LNCaP clone FGC (cell line): ENCODE data around the gene NHERF2.

ENCODE experiments used
- DNase-seq: peaks from one replicate; pipeline ENCODE4 v3.0.0-alpha.2; 2011; ENCODE audit warnings: low read depth
- H3K4me3 ChIP-seq: 2 replicates; pipeline ENCODE4 v1.5.1; 2011; ENCODE audit warnings: mild to moderate bottlenecking, low read depth, low read length, control low read depth
- TF ChIP-seq, protein P1 (sequence below): IDR thresholded peaks from 2 replicates; pipeline ENCODE4 v1.5.1; 2012; ENCODE audit warnings: mild to moderate bottlenecking; ENCODE audit not compliant: control insufficient read depth, insufficient read depth; ENCODE audit errors: extremely low read depth

Gene NHERF2

DNA sequence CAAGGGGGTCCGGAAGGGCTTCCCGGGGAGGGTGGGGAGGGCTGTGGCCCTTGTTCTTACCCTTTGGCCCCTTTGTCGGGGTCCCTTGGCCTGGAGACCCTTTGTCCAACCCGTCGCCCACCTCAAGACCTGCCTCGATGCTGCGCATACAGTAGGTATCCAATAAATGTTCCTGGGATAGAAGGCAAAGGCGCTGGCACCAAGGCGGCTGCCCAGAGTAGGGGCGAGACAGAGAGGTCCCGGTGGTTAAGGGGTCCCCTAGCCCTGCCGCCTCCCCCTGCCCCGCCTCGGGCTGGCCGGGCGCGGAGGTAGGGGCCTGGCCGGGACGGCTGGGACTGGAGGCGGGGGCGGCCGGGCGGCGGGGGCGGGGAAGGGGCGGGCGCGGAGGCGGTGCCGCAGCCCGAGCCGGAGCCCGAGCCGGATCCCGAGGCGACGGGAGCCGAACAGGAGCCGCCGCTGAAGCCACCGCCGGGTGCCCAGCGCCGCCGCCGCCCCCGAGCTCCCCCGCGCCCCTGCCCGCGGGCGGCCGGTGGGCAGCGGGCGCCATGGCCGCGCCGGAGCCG is at the start of gene NHERF2:
Gene NHERF2 (plus strand): TSS at position 442 of the 563 bp plus-strand sequence. CDS start 104 bp downstream, at position 546.
- DNase-seq: no peak
- H3K4me3 ChIP-seq: peak within 1 kb of the TSS; percentile 86
- TF ChIP-seq, protein P1, sequence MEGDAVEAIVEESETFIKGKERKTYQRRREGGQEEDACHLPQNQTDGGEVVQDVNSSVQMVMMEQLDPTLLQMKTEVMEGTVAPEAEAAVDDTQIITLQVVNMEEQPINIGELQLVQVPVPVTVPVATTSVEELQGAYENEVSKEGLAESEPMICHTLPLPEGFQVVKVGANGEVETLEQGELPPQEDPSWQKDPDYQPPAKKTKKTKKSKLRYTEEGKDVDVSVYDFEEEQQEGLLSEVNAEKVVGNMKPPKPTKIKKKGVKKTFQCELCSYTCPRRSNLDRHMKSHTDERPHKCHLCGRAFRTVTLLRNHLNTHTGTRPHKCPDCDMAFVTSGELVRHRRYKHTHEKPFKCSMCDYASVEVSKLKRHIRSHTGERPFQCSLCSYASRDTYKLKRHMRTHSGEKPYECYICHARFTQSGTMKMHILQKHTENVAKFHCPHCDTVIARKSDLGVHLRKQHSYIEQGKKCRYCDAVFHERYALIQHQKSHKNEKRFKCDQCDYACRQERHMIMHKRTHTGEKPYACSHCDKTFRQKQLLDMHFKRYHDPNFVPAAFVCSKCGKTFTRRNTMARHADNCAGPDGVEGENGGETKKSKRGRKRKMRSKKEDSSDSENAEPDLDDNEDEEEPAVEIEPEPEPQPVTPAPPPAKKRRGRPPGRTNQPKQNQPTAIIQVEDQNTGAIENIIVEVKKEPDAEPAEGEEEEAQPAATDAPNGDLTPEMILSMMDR: no peak

DNA sequence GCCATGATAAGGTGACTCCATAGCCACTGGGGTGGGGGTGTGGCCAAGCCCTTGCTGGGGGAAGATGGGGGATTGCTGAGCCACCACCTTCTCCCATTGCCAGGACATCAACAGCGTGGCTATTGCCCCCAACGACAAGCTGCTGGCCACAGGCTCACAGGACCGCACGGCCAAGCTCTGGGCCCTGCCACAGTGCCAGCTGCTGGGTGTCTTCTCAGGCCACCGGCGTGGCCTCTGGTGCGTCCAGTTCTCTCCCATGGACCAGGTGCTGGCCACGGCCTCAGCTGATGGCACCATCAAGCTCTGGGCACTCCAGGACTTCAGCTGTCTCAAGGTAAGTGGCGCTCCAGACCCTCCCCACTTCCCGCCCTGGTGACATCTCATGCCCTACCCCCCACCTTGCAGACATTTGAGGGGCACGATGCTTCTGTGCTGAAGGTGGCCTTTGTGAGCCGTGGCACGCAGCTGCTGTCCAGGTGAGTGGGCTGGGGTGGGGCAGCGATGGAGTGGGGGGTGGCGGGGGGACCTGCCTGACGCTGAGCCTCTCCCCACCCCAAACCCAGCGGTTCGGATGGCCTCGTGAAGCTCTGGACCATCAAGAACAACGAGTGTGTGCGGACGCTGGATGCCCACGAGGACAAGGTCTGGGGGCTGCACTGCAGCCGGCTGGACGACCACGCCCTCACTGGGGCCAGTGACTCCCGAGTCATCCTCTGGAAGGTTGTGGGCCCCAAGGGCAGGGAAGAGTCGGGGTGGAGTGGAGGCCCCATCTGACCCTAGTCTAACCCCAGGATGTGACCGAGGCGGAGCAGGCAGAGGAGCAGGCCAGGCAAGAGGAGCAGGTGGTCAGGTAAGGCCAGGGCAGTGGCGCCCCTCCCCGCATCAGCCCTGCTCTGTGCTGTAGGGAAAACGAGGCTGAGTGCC is 49.5 kb upstream of the NHERF2 start:
- no peak for DNase-seq
- H3K4me3 ChIP-seq: no peak overlapping the region

DNA sequence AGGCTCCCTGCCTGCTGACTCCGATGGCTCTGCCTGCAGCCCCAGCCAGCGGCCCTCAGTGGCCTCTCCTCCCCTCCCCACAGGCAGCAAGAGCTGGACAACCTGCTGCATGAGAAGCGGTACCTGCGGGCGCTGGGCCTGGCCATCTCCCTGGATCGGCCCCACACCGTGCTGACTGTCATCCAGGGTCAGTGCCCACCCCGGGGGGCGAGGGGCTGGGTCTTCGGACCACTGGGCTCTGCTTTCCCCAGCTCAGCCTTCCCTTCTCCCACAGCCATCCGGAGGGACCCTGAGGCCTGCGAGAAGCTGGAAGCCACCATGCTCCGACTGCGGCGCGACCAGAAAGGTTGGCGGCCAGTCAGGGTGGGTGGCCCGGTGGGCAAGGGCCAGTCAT is 48.8 kb upstream of the NHERF2 start:
- DNase-seq: no peak
- H3K4me3 ChIP-seq: no peak overlapping the region
- TF ChIP-seq, protein P1: no peak

More for the DNA sequence above, 49.5 kb upstream of the NHERF2 start:
- TF ChIP-seq, protein P1: no peak

DNA sequence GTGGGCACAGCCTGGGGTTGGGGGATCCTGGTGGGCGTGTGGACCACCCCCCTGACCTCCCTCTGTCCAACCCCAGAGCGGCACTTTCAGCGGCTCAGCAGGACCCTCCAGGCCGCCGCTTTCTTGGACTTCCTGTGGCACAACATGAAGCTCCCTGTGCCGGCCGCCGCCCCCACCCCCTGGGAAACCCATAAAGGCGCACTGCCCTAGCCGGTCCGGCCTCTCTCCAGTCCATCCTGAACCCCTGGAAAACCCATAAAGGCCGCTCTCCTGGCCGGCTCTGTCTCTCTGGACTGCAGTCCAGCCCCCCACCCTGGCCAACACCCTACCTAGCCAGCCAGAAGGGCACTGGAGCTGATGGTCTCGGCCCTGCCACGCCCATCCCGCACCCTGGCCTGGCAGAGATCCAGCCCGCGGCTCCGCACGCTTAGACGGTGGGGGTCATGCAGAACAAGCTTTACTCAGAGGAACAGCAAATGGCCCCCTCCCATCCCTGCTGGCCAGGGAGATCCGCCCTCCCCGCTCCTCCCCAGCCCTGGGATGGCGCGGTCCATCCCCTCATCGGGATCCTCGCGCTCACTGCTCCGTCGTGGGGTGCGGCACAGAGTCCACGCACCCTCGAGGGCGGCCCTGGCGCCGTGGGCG is 48.1 kb upstream of the NHERF2 start:
- TF ChIP-seq, protein P1: no peak
- no peak for DNase-seq
- no peak overlapping the region for H3K4me3 ChIP-seq

DNA sequence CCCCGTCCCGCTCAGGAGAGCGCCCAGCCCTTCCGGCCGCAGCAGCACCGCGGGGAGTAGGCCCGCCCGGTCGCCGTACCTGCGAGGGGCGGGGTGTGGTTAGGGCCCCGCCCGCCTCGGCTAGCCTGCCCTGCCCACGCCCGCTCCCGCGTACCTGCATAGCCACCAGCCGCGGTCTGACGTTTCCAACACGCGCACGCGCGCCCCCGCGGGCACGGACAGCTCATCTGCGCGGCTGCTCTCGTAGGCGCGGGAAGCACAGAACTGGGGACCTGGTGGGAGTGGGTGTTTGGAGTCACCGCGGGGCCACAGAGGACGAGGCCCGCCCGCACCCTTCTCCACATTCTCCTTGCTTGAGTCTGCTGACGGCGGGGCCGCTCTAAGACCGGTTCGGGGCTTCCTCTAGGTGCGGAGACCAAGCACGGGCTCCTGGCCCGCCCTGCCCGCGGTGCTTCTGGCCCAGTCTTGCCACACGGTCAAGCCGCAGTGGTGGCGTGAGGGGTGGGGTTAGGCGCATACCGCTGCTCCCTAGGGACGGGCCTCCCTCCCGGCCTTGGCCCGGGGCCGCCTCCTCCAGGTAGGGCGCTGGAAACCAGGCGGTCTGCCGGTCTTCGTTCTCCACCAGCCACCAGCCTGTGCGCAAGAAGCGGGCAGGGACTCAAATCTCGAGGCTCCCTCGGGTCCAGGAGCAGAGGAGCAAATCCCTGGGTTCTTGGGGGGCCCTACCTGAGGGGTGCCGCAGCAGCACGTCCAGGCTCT is 47.3 kb upstream of the NHERF2 start:
- H3K4me3 ChIP-seq: no peak overlapping the region
- TF ChIP-seq, protein P1: no peak

DNA sequence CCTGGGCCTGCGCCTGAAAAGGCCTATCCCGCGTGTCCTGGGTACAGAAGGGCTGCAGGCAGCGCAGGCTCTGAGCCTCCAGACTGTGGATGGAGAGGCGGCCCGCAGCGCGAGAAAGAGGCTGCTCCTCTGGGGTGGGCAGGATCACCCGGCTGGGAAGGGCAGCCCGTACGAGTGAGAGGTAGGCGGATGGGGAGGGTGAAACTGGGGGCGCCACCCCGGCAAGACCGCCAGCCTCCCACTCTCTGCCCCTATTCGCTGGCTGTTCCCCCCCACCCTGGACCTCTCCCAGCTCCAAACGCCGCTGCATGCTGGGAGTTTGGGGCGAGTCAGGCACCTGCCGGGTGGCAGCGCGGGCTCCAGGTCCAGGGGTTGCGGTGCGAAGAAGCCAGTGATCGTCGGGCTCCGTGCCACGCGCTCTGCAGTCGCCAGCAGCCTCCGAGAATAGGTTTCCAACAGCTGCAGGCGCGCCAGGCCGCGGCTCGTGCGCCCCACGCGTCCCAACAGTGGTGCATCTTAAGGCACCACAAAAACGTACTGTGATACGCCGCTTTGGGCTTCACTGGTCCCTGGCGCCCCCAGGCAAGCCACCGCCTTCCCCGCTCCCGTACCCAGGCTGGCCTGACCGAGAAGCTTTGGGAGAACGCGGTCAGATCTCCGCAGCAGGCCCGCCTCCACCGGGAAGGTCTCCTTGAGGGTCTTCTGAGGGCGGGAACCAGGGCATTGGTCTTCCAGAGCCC is 46.5 kb upstream of the NHERF2 start:
- no peak for DNase-seq
- TF ChIP-seq, protein P1: no peak
- no peak overlapping the region for H3K4me3 ChIP-seq

More for the DNA sequence above, 47.3 kb upstream of the NHERF2 start:
- no peak for DNase-seq
